ENCODE measurements around the gene ELK4.

The ELK4 gene

DNA sequence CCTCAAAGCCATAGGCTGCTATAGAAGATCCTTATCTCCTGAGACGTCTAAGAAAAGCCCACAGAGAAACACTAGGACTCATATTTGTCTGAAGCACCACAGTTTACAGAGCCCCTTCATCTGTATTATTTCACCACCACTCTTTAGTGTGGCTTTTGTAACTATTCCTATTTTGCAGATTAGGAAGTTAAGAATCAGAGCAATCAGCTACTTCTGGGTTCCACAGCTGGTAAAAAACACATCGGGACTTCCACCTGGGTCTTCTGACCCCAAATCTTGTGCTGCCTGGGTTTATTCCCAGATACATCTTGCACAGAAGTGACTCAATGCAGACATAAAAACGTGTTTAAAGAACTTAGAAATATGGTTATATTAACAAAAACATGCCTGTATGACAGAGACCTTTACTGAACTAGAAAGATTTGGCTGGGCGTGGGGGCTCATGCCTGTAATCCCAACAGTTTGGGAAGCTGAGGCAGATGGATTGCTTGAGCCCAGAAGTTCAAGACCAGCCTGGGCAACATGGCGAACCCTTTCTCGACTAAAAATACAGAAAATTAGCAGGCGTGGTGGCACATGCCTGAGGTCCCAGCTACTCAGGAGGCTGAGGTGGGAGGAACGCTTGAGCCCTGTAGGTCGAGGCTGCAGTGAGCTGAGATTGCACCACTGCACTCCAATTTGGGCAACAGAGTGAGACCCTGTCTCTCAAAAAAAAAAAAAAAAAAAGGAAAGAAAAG lies 40.9 kb downstream of the ELK4 start:
- TF ChIP-seq CTCF (IDR thresholded peaks at IDR 0.05), result no peak
- no peak for TF ChIP-seq ZFX (IDR thresholded peaks at IDR 0.05; ENCODE audit: borderline replicate concordance)
- no peak overlapping the region for H3K27ac ChIP-seq

DNA sequence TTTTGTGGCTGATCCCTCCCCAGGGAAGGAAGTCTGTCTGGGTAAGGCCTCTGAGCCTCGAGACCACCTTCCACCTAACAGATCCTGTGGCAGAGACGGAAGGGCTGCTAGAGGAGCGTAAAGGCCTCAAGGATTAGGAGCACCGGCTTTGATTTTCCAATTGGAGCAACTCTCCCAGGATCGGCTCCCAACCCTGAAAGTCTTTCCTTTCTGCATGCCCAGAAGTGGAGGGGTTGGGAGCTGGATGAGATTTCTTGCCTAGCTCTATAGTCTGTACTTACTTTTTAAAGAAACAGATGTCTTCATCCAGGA lies 41.4 kb downstream of the ELK4 start:
- TF ChIP-seq CTCF (IDR thresholded peaks at IDR 0.05), result no peak
- no peak for TF ChIP-seq ZFX (IDR thresholded peaks at IDR 0.05; ENCODE audit: borderline replicate concordance)
- no peak overlapping the region for H3K27ac ChIP-seq

DNA sequence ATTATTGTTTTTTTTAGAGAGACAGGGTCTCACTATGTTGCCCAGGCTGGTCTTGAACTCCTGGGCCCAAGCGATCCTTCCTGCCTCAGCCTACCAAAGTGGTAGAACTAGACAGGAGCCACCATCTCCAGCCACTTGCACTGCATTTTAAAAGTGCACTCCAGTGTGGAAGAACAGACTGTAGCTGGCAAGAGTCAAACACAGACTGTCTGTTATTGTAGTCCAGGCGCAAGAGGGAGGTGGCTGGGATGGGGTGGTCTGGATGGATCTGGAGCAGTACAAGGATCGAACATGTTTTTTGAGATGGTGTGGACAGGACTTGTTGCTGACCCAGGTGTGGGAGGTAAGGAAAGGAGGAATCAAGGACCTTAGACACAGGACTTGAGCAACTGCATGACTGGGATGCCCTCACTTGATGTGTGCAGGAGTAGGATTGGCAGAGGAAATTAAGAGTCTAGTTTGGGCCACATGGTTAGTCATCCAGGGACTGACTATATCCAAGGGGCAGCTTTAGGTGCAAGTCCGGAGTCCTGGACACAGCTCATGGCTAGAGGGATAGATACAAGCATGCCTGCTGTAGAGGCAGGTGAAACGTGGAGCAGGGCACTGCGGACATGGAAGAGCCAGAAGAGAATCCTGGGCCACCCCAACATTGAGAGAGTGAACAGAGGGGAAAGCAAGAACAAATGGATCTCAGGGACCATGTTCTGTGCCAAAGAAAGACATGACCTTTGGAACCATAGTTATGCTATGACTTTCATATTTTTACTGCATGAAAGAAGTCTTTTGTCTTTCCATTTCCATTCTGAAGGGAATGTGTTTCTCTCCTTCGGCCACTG lies 42.0 kb downstream of the ELK4 start:
- no peak overlapping the region for H3K27ac ChIP-seq
- TF ChIP-seq ZFX (IDR thresholded peaks at IDR 0.05; ENCODE audit: borderline replicate concordance) (no peak), CTCF (IDR thresholded peaks at IDR 0.05) (no peak)

DNA sequence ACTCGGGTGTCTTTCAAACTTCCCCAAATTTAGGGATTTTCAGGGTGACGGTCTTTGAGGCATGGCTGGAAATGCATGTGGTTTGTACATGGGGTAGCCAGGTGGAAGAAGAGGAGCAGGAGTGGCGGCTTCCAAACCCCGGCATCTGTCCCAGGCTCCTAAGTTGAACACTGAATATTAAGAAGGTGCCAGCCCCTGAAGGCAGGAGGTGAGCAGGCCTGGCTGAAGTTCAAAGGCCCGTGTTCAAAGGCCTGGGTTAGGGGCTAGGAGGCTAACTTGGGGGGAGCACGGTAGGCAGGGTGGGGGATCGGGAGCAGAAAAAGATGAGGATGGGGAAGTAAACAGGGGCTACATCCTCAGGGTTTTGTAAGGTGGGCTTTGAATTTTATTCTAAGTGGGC lies 42.8 kb downstream of the ELK4 start:
- TF ChIP-seq ZFX (IDR thresholded peaks at IDR 0.05; ENCODE audit: borderline replicate concordance), result no peak
- TF ChIP-seq CTCF (IDR thresholded peaks at IDR 0.05), result no peak
- H3K27ac ChIP-seq, result no peak overlapping the region

GRCh38 chr1:205588636-205589035 lies 43.2 kb downstream of the ELK4 start:
- TF ChIP-seq CTCF (IDR thresholded peaks at IDR 0.05) (peak; percentile 25; the same call in 1 of the 2 replicates), ZFX (IDR thresholded peaks at IDR 0.05; ENCODE audit: borderline replicate concordance) (no peak)
- no peak overlapping the region for H3K27ac ChIP-seq

GRCh38 chr1:205587581-205587980 lies 44.2 kb downstream of the ELK4 start:
- no peak overlapping the region for H3K27ac ChIP-seq
- TF ChIP-seq CTCF (IDR thresholded peaks at IDR 0.05), result no peak
- TF ChIP-seq ZFX (IDR thresholded peaks at IDR 0.05; ENCODE audit: borderline replicate concordance), result no peak

Measured in 22Rv1 (cell line).